Gastroesophageal sphincter (tissue), 3 donors: ENCODE results near the gene SPPL3.

ENCODE experiments used
- POLR2AphosphoS5 ChIP-seq: sonication (generic); formaldehyde crosslinking; IDR thresholded peaks from one replicate; pipeline ENCODE4 v1.6.1; 2017; ENCODE audit warnings: antibody characterized with exemption
- TF ChIP-seq, protein P1 (sequence below), 4 experiments: fragments of 200-600 bp in 2 of 4; fragments of 450-650 bp in 2 of 4; sonication (generic) in 1 of 4; IDR thresholded peaks; one replicate each; pipeline ENCODE4 v1.5.1; 2017 to 2019; ENCODE audit warnings: antibody characterized with exemption in 4 of 4, mild to moderate bottlenecking in 2 of 4, moderate library complexity in 2 of 4

DNA sequence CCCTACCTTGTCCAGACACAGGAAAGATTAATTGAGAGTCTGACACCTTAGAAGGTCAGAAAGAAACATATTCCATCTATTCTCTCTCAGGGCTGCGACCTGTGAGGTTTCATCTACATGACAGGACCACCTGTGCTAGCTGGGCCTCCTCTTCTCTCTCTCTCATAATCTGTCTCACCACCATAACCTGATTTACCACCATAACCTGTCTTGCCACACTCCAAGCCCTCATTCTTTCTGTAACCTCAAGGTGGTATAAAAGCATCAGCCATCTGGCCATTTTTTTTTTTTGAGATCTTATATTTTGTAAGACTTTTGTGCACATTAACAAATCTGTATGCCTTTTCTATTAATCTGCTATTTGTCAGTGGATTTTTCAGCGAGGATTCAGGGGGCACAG is 103.0 kb downstream of the SPPL3 start:
- TF ChIP-seq, protein P1, sequence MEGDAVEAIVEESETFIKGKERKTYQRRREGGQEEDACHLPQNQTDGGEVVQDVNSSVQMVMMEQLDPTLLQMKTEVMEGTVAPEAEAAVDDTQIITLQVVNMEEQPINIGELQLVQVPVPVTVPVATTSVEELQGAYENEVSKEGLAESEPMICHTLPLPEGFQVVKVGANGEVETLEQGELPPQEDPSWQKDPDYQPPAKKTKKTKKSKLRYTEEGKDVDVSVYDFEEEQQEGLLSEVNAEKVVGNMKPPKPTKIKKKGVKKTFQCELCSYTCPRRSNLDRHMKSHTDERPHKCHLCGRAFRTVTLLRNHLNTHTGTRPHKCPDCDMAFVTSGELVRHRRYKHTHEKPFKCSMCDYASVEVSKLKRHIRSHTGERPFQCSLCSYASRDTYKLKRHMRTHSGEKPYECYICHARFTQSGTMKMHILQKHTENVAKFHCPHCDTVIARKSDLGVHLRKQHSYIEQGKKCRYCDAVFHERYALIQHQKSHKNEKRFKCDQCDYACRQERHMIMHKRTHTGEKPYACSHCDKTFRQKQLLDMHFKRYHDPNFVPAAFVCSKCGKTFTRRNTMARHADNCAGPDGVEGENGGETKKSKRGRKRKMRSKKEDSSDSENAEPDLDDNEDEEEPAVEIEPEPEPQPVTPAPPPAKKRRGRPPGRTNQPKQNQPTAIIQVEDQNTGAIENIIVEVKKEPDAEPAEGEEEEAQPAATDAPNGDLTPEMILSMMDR (IDR thresholded peaks at IDR 0.05): no peak
- TF ChIP-seq POLR2AphosphoS5: no peak
